Right lobe of liver (tissue), 6 donors: ENCODE measurements around the gene CDH13. TPM values are rescaled to one million over a fixed set of nuclear protein-coding genes. Genes with fewer than 3 reads are reported as not detected.

Experiments used
- ATAC-seq, 4 donors: fragments of 200-7000 bp; cut with Tn5 transposase; one replicate each; pipeline ENCODE4 v1.9.1; 2020; ENCODE audit warnings: mild to moderate bottlenecking in 4 of 4, moderate library complexity in 4 of 4
- DNase-seq, 3 donors: peaks; one replicate each; pipeline ENCODE4 v3.0.0-alpha.2; 2020
- H3K27ac ChIP-seq, 3 donors: fragments of 200-600 bp; one replicate each; pipeline ENCODE4 v1.8.0; 2022
- H3K27me3 ChIP-seq, 2 donors: fragments of 200-600 bp; one replicate each; pipeline ENCODE4 v1.8.0; 2022
- H3K36me3 ChIP-seq, 4 donors: fragments of 200-600 bp; sonication (generic) in 1 of 4; one replicate each; pipeline versions ENCODE4 v1.5.1 to v1.8.0; 2017 to 2022; ENCODE audit warnings: control low read depth in 1 of 4
- H3K4me1 ChIP-seq, 4 donors: fragments of 200-600 bp; sonication (generic) in 1 of 4; one replicate each; pipeline versions ENCODE4 v1.5.1 to v1.8.0; 2017 to 2022; ENCODE audit warnings: control low read depth in 1 of 4
- H3K4me3 ChIP-seq, 3 donors: fragments of 200-600 bp; one replicate each; pipeline ENCODE4 v1.8.0; 2022
- H3K9me3 ChIP-seq, 4 donors: fragments of 200-600 bp; sonication (generic) in 1 of 4; one replicate each; pipeline versions ENCODE4 v1.5.1 to v1.8.0; 2017 to 2022; ENCODE audit warnings: control low read depth in 1 of 4
- POLR2A ChIP-seq: fragments of 450-650 bp; IDR thresholded peaks from one replicate; pipeline ENCODE4 v1.6.1; 2017; ENCODE audit warnings: antibody characterized with exemption, mild to moderate bottlenecking
- WGBS: methylation state at CpG from one replicate; pipeline ENCODE4 v1.1.6; 2018; ENCODE audit warnings: low coverage, low lambda C conversion rate; ENCODE audit not compliant: insufficient coverage; ENCODE audit errors: missing lambda C conversion rate; 5-methylcytosine and 5-hydroxymethylcytosine counted together
- intact Hi-C, 2 donors: fragments of 100-400 bp; cut with DNase I; formaldehyde crosslinking; loops; one replicate each; pipeline versions ENCODE4 v1.11.2 to v1.14.1; 2022
- total RNA-seq, 6 experiments: library from RNA; depleted of rRNA in 2 of 6; stranded (reverse); fragments of >200 nt in 2 of 6; fragmentation: NEBNext Ultra II Directional in 3 of 6; extraction: Animal tissue kit (Norgen Biotek cat#: 25700) in 3 of 6; gene quantifications; one replicate each; pipeline versions ENCODE4 v1.1.0 to v1.2.4, GENCODE V29; 2016 to 2023
- TF ChIP-seq, protein P1 (sequence below), 4 donors: fragments of 200-600 bp in 3 of 4; fragments of 450-650 bp in 1 of 4; IDR thresholded peaks; one replicate each; pipeline versions ENCODE4 v1.5.1 to v1.8.0; 2016 to 2022; ENCODE audit warnings: antibody characterized with exemption in 4 of 4, mild to moderate bottlenecking in 2 of 4
- donor health status: DM: no; HTN: yes; CAD: no.
- donor health status: DM: no; HTN: no; CAD: no.
- donor health status: DM: no; HTN: no; CAD: no.
- donor health status: DM: no; HTN: yes; CAD: no.
- donor health status: DM: no; HTN: yes; CAD: no.

Gene CDH13
- total RNA-seq, 6 experiments from 2014 or later: 0.13 to 4.6 (median 0.49) TPM

DNA sequence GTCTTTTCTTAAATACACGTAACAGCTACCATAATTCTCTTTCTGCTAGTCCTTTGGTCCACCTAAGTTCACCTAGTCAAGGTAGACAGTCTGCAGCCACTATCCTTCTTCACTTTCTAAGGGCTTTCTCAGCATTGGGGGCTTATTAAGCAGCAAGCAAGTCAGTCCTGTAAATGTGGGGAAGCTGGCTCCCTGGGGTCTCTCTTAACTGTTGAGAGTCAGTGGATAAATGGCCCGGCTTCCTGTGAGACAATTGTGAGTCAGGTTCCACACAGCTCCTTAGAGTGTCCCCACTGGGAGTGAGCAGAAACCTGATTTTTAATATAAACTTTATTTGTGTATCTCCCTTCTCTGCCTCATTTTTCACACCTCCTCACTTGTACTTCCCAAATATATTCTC, 132.1 kb downstream of the CDH13 start:
- intact Hi-C loops: no loop called here
- WGBS: 67% methylated on average over 1 of the region's 2 CpGs
- H3K27ac ChIP-seq: no peak overlapping the region
- DNase-seq (no peak), ATAC-seq (no peak)
- TF ChIP-seq POLR2A: no peak
- TF ChIP-seq, protein P1, sequence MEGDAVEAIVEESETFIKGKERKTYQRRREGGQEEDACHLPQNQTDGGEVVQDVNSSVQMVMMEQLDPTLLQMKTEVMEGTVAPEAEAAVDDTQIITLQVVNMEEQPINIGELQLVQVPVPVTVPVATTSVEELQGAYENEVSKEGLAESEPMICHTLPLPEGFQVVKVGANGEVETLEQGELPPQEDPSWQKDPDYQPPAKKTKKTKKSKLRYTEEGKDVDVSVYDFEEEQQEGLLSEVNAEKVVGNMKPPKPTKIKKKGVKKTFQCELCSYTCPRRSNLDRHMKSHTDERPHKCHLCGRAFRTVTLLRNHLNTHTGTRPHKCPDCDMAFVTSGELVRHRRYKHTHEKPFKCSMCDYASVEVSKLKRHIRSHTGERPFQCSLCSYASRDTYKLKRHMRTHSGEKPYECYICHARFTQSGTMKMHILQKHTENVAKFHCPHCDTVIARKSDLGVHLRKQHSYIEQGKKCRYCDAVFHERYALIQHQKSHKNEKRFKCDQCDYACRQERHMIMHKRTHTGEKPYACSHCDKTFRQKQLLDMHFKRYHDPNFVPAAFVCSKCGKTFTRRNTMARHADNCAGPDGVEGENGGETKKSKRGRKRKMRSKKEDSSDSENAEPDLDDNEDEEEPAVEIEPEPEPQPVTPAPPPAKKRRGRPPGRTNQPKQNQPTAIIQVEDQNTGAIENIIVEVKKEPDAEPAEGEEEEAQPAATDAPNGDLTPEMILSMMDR (IDR thresholded peaks at IDR 0.05): no peak
- H3K36me3 ChIP-seq: no peaks in the 10 kb centered on the region
- no peaks in the 10 kb centered on the region for H3K9me3 ChIP-seq
- peaks cover 0 to 19% (median 0%) of the 10 kb centered on the region in 4 donors for H3K4me1 ChIP-seq
- no peak overlapping the region for H3K4me3 ChIP-seq
- no peaks in the 10 kb centered on the region for H3K27me3 ChIP-seq

DNA sequence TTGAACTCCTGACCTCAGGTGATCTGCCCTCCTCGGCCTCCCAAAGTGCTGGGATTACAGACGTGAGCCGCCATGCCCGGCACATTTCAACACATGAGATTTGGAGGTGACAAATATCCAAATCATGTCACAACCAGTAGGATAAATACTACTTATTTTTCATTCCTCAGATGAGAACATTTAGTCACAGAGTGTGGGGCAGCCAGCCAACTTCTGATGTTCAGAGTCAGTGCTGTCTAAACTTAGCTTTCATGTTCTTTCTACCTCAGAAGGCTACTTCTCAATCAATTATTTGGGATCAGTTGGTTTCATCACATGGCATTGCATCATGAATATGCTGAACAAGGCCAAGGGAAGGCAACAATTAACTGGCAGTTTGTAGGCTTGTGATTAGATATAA, 134.5 kb downstream of the CDH13 start:
- peak; percentile 76 to 86 (median 78) for ATAC-seq
- H3K36me3 ChIP-seq: no peaks in the 10 kb centered on the region
- peak; percentile 71 to 88 (median 73) for DNase-seq
- H3K27me3 ChIP-seq: no peaks in the 10 kb centered on the region
- H3K4me3 ChIP-seq: no peak overlapping the region
- WGBS: 15% methylated on average over 4 of the region's 4 CpGs
- TF ChIP-seq POLR2A: no peak
- TF ChIP-seq, protein P1 (IDR thresholded peaks at IDR 0.05): no peak
- intact Hi-C loops: no loop called here
- peaks cover 0 to 19% (median 0%) of the 10 kb centered on the region in 4 donors for H3K4me1 ChIP-seq
- peak overlapping the region in 2 of 3 donors; percentile 59 to 68 for H3K27ac ChIP-seq
- H3K9me3 ChIP-seq: no peaks in the 10 kb centered on the region

DNA sequence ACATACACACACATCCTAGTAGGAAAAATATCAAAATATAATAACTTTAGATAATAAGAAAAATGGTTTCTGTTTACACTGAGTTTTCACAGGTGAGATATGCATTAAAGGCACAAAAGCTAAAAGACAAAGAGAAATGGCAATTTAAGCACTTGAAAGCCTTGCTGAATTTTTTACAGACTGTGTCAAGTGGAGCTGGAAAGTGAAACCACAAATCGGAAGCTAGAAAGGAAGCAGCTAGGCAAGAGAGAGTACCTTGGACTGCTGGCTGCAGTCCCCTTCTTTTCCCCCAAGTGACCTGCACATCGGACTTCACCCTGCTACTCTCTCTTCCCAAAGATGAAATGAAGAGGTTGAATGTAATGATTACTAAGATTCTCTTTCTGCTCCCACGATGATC, 135.1 kb downstream of the CDH13 start:
- WGBS: 2% methylated on average over 3 of the region's 3 CpGs
- peak; percentile 93 to 95 (median 94) for ATAC-seq

DNA sequence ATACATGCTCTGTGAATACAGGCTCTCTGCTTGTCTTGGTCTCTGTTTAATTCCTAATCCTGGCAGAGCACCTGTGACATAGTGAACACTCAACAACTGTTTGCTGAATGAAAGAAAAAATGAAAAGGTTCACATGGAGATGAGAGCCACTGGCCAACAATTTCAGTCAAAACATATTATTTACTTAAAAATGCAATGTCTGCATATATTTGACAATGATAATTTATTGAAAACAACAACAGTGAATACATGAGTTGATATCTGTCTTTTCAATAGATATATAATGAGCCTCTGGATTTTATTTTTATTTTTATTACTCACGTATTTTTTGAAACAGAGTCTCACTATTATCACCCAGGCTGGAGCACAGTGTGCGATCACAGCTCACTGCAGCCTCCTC, 136.6 kb downstream of the CDH13 start:
- H3K4me3 ChIP-seq: no peak overlapping the region
- WGBS: 83% methylated on average over 2 of the region's 2 CpGs
- no peak for TF ChIP-seq POLR2A
- TF ChIP-seq, protein P1 (IDR thresholded peaks at IDR 0.05): no peak
- intact Hi-C loops: no loop called here
- H3K36me3 ChIP-seq: no peaks in the 10 kb centered on the region
- no peak for DNase-seq
- H3K27ac ChIP-seq: no peak overlapping the region
- H3K9me3 ChIP-seq: no peaks in the 10 kb centered on the region
- no peak for ATAC-seq
- no peaks in the 10 kb centered on the region for H3K27me3 ChIP-seq
- peaks cover 0 to 19% (median 0%) of the 10 kb centered on the region in 4 donors for H3K4me1 ChIP-seq

More for the DNA sequence above, 135.1 kb downstream of the CDH13 start:
- Histone ChIP-seq H3K36me3 (no peaks in the 10 kb centered on the region), H3K27ac (peak overlapping the region; percentile 21 to 68 (median 59)), H3K27me3 (no peaks in the 10 kb centered on the region), H3K9me3 (no peaks in the 10 kb centered on the region), H3K4me1 (peaks cover 0 to 19% (median 0%) of the 10 kb centered on the region in 4 donors), H3K4me3 (no peak overlapping the region)
- TF ChIP-seq, protein P1 (IDR thresholded peaks at IDR 0.05): no peak
- no peak for TF ChIP-seq POLR2A
- peak in 2 of 3 donors; percentile 58 to 69 for DNase-seq
- intact Hi-C loops: no loop called here

DNA sequence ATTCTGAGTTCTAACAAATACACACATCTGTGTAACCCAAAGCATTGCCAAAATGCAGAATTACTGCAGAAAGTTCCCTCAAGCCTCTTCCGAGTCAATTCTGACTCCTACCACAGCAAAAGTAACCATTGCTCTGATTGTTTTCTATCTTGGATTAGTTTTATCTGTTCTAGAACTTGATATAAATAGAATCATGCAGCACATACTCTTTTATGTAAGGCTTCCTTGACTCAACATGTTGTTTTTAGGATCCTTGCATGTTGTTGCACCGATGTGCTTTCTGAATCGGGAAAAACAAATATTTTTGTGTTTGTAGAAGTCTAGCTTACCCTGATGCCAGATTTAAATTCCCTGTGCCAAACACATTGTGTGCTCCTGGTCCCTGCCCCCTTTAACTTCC, 140.4 kb downstream of the CDH13 start:
- H3K27ac ChIP-seq: no peak overlapping the region
- TF ChIP-seq, protein P1 (IDR thresholded peaks at IDR 0.05): no peak
- TF ChIP-seq POLR2A: no peak
- no peaks in the 10 kb centered on the region for H3K27me3 ChIP-seq
- H3K4me3 ChIP-seq: no peak overlapping the region
- WGBS: 46% methylated on average over 3 of the region's 3 CpGs
- peaks cover 0 to 5% (median 0%) of the 10 kb centered on the region in 4 donors for H3K4me1 ChIP-seq
- ATAC-seq: no peak
- no peaks in the 10 kb centered on the region for H3K9me3 ChIP-seq
- DNase-seq: no peak
- intact Hi-C loops: no loop called here
- H3K36me3 ChIP-seq: no peaks in the 10 kb centered on the region
